Fibroblast of lung (primary cell): ENCODE measurements around the gene FZD4.

ENCODE experiments used
- EZH2 ChIP-seq: IDR thresholded peaks from 2 replicates; pipeline ENCODE4 v1.5.1; 2012; ENCODE audit warnings: low read length, control low read depth, mild to moderate bottlenecking; ENCODE audit errors: missing control alignments
- TF ChIP-seq, protein P1 (sequence below), 2 donors: IDR thresholded peaks in 1 of 2; conservative IDR thresholded peaks in 1 of 2; 1 replicate in 1 of 2; 2 replicates in 1 of 2; pipeline ENCODE4 v1.5.1; 2011 to 2012; ENCODE audit warnings: low read length in 2 of 2, control low read depth in 1 of 2, inconsistent platforms in 1 of 2, low read depth in 1 of 2, mild to moderate bottlenecking in 1 of 2

DNA sequence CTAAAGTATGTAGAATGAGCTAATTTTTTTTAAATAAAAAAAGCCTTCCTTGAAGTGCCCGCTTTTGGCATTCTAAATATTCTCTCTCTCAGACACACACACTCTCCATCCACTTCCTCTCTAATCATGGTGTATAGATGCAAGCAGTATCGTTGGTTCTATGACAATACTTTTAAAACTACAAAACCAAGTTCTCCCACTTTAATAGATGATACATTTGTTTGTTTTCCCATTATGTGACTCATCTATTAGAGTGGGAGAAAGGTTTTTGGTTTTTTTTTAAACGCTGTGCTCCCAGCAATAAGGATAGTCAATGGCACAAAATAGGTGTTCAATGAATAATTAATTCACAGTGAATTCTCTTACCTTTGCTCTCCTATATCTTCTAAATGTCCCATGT lies 44.6 kb downstream of the FZD4 start:
- TF ChIP-seq, protein P1, sequence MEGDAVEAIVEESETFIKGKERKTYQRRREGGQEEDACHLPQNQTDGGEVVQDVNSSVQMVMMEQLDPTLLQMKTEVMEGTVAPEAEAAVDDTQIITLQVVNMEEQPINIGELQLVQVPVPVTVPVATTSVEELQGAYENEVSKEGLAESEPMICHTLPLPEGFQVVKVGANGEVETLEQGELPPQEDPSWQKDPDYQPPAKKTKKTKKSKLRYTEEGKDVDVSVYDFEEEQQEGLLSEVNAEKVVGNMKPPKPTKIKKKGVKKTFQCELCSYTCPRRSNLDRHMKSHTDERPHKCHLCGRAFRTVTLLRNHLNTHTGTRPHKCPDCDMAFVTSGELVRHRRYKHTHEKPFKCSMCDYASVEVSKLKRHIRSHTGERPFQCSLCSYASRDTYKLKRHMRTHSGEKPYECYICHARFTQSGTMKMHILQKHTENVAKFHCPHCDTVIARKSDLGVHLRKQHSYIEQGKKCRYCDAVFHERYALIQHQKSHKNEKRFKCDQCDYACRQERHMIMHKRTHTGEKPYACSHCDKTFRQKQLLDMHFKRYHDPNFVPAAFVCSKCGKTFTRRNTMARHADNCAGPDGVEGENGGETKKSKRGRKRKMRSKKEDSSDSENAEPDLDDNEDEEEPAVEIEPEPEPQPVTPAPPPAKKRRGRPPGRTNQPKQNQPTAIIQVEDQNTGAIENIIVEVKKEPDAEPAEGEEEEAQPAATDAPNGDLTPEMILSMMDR (conservative IDR thresholded peaks at IDR 0.05 in 1 of 2, IDR thresholded peaks at IDR 0.05 in 1 of 2; ENCODE audit: low read depth in 1 of 2, low read length in 2 of 2), result no peak
- TF ChIP-seq EZH2, result no peak
